ENCODE measurements around the gene GTF2I. TPM values are rescaled to one million over a fixed set of nuclear protein-coding genes. Genes with fewer than 3 reads are reported as not detected.

The GTF2I gene
- total and polyA plus RNA-seq, 10 of the 15 experiments (the other 5 are each of a cell fraction or from before 2014, with no cell fraction given) = 6.7 to 172 (median 96.9) TPM

GRCh38 chr7:74671602-74672001 is 14.1 kb downstream of the GTF2I start:
- no TSS peak for BruUV-seq (replicated peaks)
- WGBS (ENCODE audit: insufficient coverage, insufficient replicate concordance, low lambda C conversion rate, missing lambda C conversion rate) = 51% methylated on average over 6 of the region's 6 CpGs
- RAD21 ChIA-PET (ENCODE audit: unreplicated experiment) = interaction anchor here (0.7 to 1.0 kb wide), 2 partner anchors 48 to 84 kb away, joined by 3 to 5 read pairs; no protein-coding TSS in a partner anchor

More at GRCh38 chr7:74671602-74672001, 14.1 kb downstream of the GTF2I start:
- TF ChIP-seq PKNOX1 (IDR thresholded peaks at IDR 0.05) (no peak), CTCF (IDR thresholded peaks at IDR 0.05 in 2 of 3, conservative IDR thresholded peaks at IDR 0.05 in 1 of 3; ENCODE audit: control insufficient read depth in 2 of 3, extremely low read depth in 1 of 3, insufficient read depth in 1 of 3, low read depth in 3 of 3, low read length in 3 of 3) (no peak), RFX5 (IDR thresholded peaks at IDR 0.05; ENCODE audit: low read depth, low read length) (no peak), ZBTB11 (CRISPR knock-in tag; IDR thresholded peaks at IDR 0.05) (no peak), MEF2A (IDR thresholded peaks at IDR 0.05; ENCODE audit: insufficient read depth, low read depth, low read length) (no peak)
- H3K9ac ChIP-seq (ENCODE audit: control insufficient read depth, insufficient read depth, low read length) = no peak overlapping the region
- POLR2A ChIA-PET = interaction anchor here (0.6 to 1.7 kb wide), 7 partner anchors 10 to 403 kb away, joined by 3 to 12 read pairs (median 4); no protein-coding TSS in a partner anchor
- peaks cover 8 to 17% of the 10 kb centered on the region in 2 experiments for H3K36me3 ChIP-seq (ENCODE audit: control insufficient read depth in 2 of 2, insufficient read depth in 2 of 2, low read length in 1 of 2)
- no peak for ATAC-seq
- no peak overlapping the region for H3K4me2 ChIP-seq (ENCODE audit: control insufficient read depth, insufficient read depth)
- H3K4me1 ChIP-seq (ENCODE audit: control insufficient read depth, insufficient read depth, low read length) = peaks cover 3% of the 10 kb centered on the region; the same call in 1 of the 2 replicates
- H3K79me2 ChIP-seq (ENCODE audit: control insufficient read depth, insufficient read depth, low read length) = peaks cover 85% of the 10 kb centered on the region
- no peak for DNase-seq (ENCODE audit: low read depth, low spot score)
- intact Hi-C loops (cut with micrococcal nuclease; ENCODE audit: unreplicated experiment) = no loop called here
- H2AFZ ChIP-seq (ENCODE audit: control insufficient read depth, low read depth, low read length) = no peak overlapping the region
- CTCF ChIA-PET = no interaction called here
- H3K27ac ChIP-seq (ENCODE audit: control insufficient read depth, insufficient read depth) = no peak overlapping the region
- no peaks in the 10 kb centered on the region for H3K9me3 ChIP-seq (replicated peaks; ENCODE audit: control insufficient read depth, insufficient read depth, low read length)
- no peak overlapping the region for H3K4me3 ChIP-seq
- H4K20me1 ChIP-seq (ENCODE audit: control insufficient read depth, insufficient read depth) = no peaks in the 10 kb centered on the region
- no peaks in the 10 kb centered on the region for H3K27me3 ChIP-seq (replicated peaks in 1 of 2; ENCODE audit: control insufficient read depth in 2 of 2, insufficient read depth in 2 of 2, low read length in 1 of 2)
- SMC1A ChIA-PET (ENCODE audit: uncharacterized antibody, unreplicated experiment) = interaction anchor here (1.9 kb wide), 1 partner anchor 11 kb away, joined by 6 read pairs; no protein-coding TSS in a partner anchor
- no peak for FAIRE-seq
- in situ Hi-C loops (cut with MboI) = no loop called here
